ENCODE data around the gene CSNK1D.
"Not testable (repeated sequence)": the region's sequence is repeated elsewhere in the genome, so short reads cannot be mapped to it uniquely, and the experiment has no call there.

Gene CSNK1D

GRCh38 chr17:82272495-82273326 is 789 bp downstream of the CSNK1D start:
- DNase-seq (ENCODE audit: low read depth): no peak

DNA sequence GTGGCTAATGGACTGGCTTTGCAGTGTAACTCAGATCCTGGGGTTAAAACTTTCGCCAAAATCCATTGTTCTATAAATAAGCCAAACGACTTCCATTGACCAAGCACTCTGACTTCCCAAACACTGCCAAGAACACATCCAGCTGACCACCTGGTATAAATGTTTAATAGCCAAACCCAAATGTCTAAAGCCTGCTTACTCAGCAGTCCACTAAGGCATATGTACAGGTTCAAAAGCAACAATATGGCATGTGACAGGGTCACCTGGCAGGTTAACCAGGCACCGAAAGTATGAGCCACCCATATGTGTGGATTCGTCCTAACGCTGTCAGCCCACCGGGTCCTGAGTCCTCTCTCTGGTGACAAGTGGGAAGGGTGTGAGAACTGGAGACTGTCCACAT is 2.1 kb downstream of the CSNK1D start:
- no peak for DNase-seq (ENCODE audit: low read depth)

- no peak for DNase-seq (ENCODE audit: low read depth)
These were observed 2.8 kb downstream of the CSNK1D start for GRCh38 chr17:82270651-82271050.

GRCh38 chr17:82269882-82270500 is 3.5 kb downstream of the CSNK1D start:
- DNase-seq (ENCODE audit: low read depth): no peak

DNA sequence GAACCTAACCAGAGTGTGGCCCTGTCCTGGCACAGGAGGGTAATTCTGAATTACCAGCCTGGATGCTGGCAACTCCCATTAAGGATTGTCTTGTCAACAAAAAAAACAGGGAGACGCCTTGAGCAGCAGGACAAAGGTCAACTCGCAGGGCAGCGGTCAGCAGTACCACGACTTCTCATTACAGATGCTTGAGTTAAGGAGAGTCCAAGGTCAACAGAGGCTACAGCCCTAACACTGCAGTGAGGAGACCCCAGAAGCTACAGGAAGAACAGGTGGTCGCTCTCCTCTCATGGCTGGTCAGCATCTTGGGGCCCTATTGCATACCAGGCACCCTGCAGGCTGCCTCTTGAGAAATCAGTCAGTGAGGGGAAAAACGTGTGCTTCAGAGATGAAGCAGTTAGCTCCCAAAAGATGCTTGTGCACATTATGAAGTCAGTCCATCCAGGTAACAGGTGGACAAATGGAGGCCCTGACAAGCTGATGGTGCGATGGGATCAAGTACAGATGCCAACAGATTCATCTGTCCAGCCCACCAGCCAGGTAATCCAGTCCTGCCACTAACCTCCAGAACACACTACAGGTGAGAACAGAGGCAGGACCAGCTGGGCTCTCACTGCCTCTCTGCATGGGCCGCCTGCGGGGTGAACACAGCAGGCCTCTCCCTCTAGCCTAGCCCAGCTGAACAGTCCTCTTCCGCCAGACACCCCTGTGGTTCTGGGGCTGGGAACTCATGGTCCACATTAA is 4.2 kb downstream of the CSNK1D start:
- no peak for DNase-seq (ENCODE audit: low read depth)

- peak; percentile 94 for DNase-seq (ENCODE audit: low read depth)
These were observed 5.7 kb downstream of the CSNK1D start for GRCh38 chr17:82267575-82268379.

DNA sequence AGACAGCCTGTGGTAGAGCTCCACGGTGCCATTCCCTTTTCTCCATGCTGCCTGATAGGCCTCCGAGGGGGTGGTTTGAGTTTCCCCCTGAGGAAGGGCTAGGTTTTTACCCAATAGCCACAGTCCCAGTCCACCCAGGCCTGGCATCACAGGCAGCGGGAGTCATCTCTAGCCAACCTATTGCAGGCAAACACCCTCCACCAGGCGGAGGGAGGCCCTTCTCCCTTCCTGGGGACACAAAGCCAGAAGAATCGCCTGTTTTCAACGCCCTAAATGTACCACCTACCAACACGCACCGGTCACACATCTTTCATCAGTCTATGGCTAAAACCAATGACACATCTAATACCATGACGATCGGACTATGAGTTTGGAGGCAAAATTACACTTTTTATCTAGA is 7.4 kb downstream of the CSNK1D start:
- no peak for DNase-seq (ENCODE audit: low read depth)

- DNase-seq (ENCODE audit: low read depth): no peak
These were observed 9.9 kb downstream of the CSNK1D start for GRCh38 chr17:82263641-82264040.

DNA sequence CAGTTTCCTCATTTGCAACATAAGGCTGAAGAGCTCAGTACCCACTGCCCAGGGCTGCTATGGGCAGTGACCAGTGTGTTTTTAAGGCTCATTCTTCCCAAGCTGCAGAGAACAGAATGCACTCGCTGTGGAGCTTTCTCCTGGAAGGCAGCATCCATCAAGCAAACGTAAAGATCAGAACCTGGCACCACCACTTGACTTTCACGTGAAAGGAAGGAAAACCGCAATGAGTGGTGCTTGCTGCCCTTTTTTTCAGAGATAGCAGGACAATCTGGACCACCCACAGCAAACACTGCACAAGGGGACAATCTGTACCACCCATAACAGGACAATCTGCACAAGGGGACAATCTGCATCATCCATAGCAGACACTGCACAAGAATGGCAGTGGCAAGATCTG is 11.2 kb downstream of the CSNK1D start:
- no peak for DNase-seq (ENCODE audit: low read depth)

DNA sequence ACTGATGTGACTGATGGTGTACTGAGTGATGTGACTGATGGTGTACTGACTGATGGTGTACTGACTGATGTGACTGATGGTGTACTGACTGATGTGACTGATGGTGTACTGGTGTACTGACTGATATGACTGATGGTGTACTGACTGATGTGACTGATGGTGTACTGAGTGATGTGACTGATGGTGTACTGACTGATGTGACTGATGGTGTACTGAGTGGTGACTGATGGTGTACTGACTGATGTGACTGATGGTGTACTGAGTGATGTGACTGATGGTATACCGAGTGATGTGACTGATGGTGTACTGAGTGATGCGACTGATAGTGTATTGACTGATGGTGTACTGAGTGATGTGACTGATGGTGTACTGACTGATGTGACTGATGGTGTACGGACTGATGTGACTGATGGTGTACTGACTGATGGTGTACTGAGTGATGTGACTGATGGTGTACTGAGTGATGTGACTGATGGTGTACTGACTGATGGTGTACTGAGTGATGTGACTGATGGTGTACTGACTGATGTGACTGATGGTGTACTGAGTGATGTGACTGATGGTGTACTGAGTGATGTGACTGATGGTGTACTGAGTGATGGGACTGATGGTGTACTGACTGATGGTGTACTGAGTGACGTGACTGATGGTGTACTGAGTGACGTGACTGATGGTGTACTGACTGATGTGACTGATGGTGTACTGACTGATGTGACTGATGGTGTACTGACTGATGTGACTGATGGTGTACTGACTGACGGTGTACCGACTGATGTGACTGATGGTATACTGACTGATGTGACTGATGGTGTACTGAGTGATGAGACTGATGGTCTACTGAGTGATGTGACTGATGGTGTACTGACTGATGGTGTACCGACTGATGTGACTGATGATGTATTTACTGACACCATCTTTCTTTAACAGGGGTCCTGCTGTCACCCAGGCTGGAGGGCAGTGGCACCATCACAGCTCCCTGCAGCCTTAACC is 13.2 kb downstream of the CSNK1D start:
- not testable (repeated sequence) for DNase-seq (ENCODE audit: low read depth)

DNA sequence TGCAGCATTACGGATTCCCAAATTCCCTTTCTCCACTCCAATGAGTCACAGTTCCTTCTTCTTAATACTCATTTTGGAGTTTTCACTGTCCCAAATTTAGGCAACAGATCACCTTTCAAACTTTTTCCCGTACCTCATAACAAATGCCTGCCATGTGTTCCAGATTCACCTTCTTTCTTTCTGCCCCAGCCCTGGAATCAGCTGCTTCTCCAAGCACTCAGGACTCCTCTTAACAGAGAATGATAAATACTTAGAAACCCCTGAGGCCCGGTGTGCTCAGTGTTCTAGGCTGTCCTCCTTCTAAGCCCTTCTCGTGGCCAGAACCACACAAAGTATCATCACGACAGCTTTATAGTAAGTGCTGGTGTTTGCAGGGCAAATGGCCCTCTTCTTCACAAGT is 14.9 kb downstream of the CSNK1D start:
- DNase-seq (ENCODE audit: low read depth): no peak

- DNase-seq (ENCODE audit: low read depth): peak; percentile 62
These were observed 16.0 kb downstream of the CSNK1D start for GRCh38 chr17:82257473-82257872.

DNA sequence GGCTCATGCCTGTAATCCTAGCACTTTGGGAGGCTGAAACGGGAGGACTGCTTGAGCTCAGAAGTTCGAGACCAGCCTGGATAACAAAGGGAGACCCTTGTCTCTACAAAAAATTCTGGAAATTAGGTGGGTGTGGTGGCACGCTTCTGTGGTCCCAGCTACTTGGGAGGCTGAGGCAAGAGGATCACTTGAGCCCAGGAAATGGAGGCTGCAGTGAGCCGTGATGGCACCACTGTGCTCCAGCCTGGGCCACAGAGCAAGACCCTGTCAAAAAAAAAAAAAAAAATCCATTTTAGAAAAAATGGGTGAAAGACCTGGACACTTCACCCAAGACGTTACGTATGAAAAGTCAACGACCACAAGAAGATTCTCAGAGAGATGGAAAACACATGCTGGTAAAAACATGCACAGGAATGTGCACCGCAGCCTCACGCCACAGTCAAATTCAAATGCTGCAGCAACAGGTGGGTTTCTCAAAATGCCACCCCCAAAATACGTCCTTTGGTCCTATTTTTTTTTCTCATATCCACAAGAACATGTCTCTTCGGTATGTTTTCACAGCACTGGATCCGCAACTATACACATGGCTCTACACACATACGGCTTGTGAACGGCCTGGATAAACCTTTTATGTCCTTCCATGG is 17.1 kb downstream of the CSNK1D start:
- DNase-seq (ENCODE audit: low read depth): no peak

DNA sequence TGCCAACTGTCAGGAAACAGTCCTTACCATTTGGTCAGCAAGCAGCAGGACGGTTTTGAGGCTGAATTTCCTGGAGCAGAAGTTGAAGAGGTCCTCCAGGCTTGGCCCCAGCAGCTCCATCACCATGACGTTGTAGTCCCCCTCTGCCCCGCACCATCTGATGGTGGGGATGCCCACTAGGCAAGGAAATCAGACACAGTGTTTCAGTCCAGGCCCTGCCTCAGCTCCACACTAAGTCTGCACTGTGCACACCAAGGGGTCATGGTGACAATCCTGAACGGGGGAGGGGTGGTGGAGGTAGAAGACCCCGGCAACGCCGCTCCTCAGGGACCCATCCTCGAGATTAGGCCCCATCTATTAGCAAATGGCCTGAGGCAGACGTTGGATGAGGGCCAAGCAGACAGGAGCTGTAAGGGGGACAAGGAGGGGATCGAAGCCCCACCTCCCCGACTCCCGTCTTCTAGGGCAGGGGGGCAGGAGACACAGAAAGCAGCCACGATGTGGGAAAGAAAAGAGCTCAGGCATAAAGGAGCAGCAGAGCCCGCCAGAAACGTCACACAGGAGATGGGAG is 18.0 kb downstream of the CSNK1D start:
- no peak for DNase-seq (ENCODE audit: low read depth)

DNA sequence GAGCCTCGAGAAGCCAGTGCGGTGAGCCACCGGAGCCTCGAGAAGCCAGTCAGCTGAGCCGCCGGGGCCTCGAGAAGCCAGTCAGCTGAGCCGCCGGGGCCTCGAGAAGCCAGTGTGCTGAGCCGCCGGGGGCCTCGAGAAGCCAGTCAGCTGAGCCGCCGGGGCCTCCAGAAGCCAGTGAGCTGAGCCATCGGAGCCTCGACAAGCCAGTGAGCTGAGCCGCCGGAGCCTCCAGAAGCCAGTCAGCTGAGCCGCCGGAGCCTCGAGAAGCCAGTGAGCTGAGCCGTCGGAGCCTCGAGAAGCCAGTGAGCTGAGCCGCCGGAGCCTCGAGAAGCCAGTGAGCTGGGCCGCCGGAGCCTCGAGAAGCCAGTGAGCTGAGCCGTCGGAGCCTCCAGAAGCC is 18.8 kb downstream of the CSNK1D start:
- DNase-seq (ENCODE audit: low read depth): not testable (repeated sequence)

DNA sequence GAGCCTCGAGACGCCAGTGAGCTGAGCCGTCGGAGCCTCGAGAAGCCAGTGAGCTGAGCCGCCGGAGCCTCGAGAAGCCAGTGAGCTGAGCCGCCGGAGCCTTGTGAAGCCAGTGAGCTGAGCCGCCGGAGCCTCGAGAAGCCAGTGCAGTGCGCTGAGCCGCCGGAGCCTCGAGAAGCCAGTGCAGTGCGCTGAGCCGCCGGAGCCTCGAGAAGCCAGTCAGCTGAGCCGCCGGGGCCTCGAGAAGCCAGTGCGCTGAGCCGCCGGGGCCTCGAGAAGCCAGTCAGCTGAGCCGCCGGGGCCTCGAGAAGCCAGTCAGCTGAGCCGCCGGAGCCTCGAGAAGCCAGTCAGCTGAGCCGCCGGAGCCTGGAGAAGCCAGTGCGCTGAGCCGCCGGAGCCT is 19.4 kb downstream of the CSNK1D start:
- not testable (repeated sequence) for DNase-seq (ENCODE audit: low read depth)

DNA sequence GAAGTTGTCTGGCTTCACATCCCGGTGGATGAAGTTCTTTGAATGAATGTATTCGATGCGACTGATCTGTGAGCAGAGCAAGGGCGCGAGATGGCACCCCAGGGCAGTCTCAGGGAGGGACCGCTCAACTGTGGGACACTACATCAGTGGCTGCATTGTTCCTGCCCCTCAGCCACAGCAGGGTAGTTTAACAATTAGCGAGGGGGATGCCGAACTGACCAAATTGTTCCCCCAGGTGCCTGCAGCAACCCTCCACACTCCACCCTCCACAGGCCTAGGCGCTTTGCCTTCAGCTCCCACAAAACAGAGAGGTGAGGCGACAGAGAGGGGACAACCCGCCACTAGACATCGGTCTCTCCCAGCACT is 20.3 kb downstream of the CSNK1D start:
- no peak for DNase-seq (ENCODE audit: low read depth)

DNA sequence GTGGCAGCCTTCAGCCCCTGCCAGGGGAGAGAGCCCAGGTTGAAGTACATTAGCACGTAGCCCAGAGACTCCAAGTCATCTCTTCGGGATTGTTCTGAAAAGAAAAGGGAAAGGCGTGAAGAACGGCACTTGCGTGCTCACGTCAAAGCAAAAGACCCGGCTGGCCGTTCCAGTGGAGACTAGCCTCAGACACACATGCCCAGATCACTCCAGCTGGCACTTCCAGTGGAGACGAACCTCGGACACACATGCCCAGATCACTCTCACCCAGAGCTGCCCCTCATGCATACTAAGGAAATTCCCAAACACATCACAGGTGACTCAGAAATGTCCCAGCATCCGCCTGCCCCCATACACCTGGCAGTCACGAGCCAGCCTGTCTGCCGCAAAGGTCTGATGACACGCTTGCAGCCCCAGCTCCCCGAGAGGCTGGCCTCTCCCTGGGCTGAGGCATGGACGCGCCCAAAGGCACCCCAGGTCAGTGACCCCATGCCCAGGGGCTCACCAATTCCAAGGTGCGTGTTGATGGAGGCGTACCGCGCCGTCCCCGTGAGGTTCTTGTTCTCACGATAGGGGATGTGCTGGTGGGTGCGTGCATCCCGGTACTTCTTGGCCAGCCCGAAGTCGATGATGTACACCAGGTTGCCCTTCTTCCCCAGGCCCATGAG is 20.9 kb downstream of the CSNK1D start:
- DNase-seq (ENCODE audit: low read depth): no peak

- DNase-seq (ENCODE audit: low read depth): no peak
These were observed 22.5 kb downstream of the CSNK1D start for GRCh38 chr17:82250868-82251500.

Data from fibroblast of gingiva (primary cell).